Measurements from ENCODE around the gene PRR18.

GRCh38 chr6:166335378-166336302, 27.4 kb upstream of the PRR18 start:
- TF ChIP-seq CTCF (conservative IDR thresholded peaks at IDR 0.05) (no peak), EZH2 (IDR thresholded peaks at IDR 0.05; ENCODE audit: low read depth) (no peak)

Data from PC-9 (cell line).